HepG2 (cell line): Measurements from ENCODE around the gene FBXO10. TPM values are rescaled to one million over a fixed set of nuclear protein-coding genes. Genes with fewer than 3 reads are reported as not detected.

Experiments used
- ATAC-seq: fragments of 200-7000 bp; cut with Tn5 transposase; 3 replicates; pipeline ENCODE4 v1.9.1; 2020; ENCODE audit warnings: mild to moderate bottlenecking, moderate library complexity
- BruUV-seq: library from RNA; stranded (reverse); fragments of 400-500 nt; replicated peaks from 2 replicates; lab custom pipeline; 2021; lab: Mats Ljungman, UMichigan
- CTCF ChIA-PET: fragments of 300-600 bp; formaldehyde crosslinking; extraction: SDS; loops from one replicate; lab custom pipeline; 2021; ENCODE audit warnings: low total read pairs, inconsistent platforms, low intra/inter-chr PET ratio; lab: Yijun Ruan, JAX
- POLR2A ChIA-PET: fragments of 350-600 bp; sonication (Branson Sonifier 250); formaldehyde crosslinking; loops from one replicate; lab custom pipeline; 2020; ENCODE audit warnings: antibody characterized with exemption, inconsistent platforms; lab: Yijun Ruan, JAX
- DNase-seq: peaks from one replicate; pipeline ENCODE4 v3.0.0-alpha.2; 2015; ENCODE audit warnings: low spot score
- FAIRE-seq: peaks from 3 replicates; lab custom pipeline; 2011; peaks lifted over from hg19 to GRCh38; lab: Jason Lieb, UNC
- H2AFZ ChIP-seq: one replicate; pipeline ENCODE4 v1.6.1; 2011; ENCODE audit warnings: low read length, inconsistent platforms
- H3K27ac ChIP-seq: fragments of 300-600 bp; 3 replicates; pipeline ENCODE4 v1.8.0; 2011; ENCODE audit warnings: mixed run types, mild to moderate bottlenecking, mixed read lengths, low read length, inconsistent platforms; ENCODE audit not compliant: insufficient read depth; ENCODE audit errors: extremely low read length
- H3K27me3 ChIP-seq, 2 experiments: fragments of 200-600 bp in 1 of 2; 2 replicates in 1 of 2; 3 replicates in 1 of 2; pipeline versions ENCODE4 v1.6.0 to v1.8.0; 2011; ENCODE audit warnings: low read length in 2 of 2, mild to moderate bottlenecking in 2 of 2, moderate library complexity in 2 of 2, inconsistent platforms in 1 of 2; ENCODE audit not compliant: insufficient read depth in 2 of 2, control insufficient read depth in 1 of 2
- H3K36me3 ChIP-seq, 2 experiments: fragments of 200-600 bp in 1 of 2; replicated peaks in 1 of 2; 2 replicates in 1 of 2; 3 replicates in 1 of 2; pipeline versions ENCODE4 v1.5.1 to v1.8.0; 2011; ENCODE audit warnings: low read length in 2 of 2, inconsistent platforms in 1 of 2; ENCODE audit not compliant: insufficient read depth in 2 of 2, control insufficient read depth in 1 of 2
- H3K4me1 ChIP-seq: 2 replicates; pipeline ENCODE4 v1.5.1; 2012; ENCODE audit warnings: low read length, inconsistent platforms; ENCODE audit not compliant: insufficient read depth
- H3K4me2 ChIP-seq: 2 replicates; pipeline ENCODE4 v1.6.0; 2011; ENCODE audit warnings: low read depth, low read length, inconsistent platforms
- H3K4me3 ChIP-seq, 3 experiments: fragments of 200-600 bp in 1 of 3; sonication (generic), shearing (Covaris generic) in 1 of 3; replicated peaks in 1 of 3; 2 replicates each; pipeline ENCODE4 v1.5.1; 2011 to 2016; ENCODE audit warnings: low read length in 3 of 3, inconsistent platforms in 2 of 3, low read depth in 2 of 3, mild to moderate bottlenecking in 2 of 3, control low read depth in 1 of 3, mixed read lengths in 1 of 3; ENCODE audit not compliant: insufficient read depth in 1 of 3
- H3K79me2 ChIP-seq: one replicate; pipeline ENCODE4 v1.6.1; 2011; ENCODE audit warnings: low read length, inconsistent platforms; ENCODE audit not compliant: insufficient read depth
- H3K9ac ChIP-seq: 2 replicates; pipeline ENCODE4 v1.6.0; 2011; ENCODE audit warnings: mild to moderate bottlenecking, low read depth, low read length, inconsistent platforms; ENCODE audit not compliant: insufficient read depth
- H3K9me3 ChIP-seq: 2 replicates; pipeline ENCODE4 v1.5.1; 2012; ENCODE audit warnings: mild to moderate bottlenecking, low read length
- H4K20me1 ChIP-seq: 2 replicates; pipeline ENCODE4 v1.6.0; 2011; ENCODE audit warnings: inconsistent platforms, mild to moderate bottlenecking, low read length, moderate library complexity; ENCODE audit not compliant: insufficient read depth
- ARNTL ChIP-seq: sonication (generic); formaldehyde crosslinking; IDR thresholded peaks from 2 replicates; pipeline ENCODE4 v1.4.0; 2020; ENCODE audit warnings: mild to moderate bottlenecking, missing genetic modification reagents
- SP1 ChIP-seq, 2 experiments: fragments of 450-650 bp in 1 of 2; sonication (generic) in 1 of 2; formaldehyde crosslinking in 1 of 2; IDR thresholded peaks; 2 replicates each; pipeline versions ENCODE4 v1.4.0 to v1.6.1; 2016 to 2020; ENCODE audit warnings: missing genetic modification reagents in 1 of 2
- TCF12 ChIP-seq, 2 experiments: fragments of 450-650 bp in 1 of 2; sonication (generic) in 1 of 2; formaldehyde crosslinking in 1 of 2; IDR thresholded peaks; 2 replicates each; pipeline versions ENCODE4 v1.6.1 to v1.8.0; 2017 to 2022; ENCODE audit warnings: antibody characterized with exemption in 1 of 2, mild to moderate bottlenecking in 1 of 2, missing genetic modification reagents in 1 of 2, moderate library complexity in 1 of 2
- ZNF484 ChIP-seq: sonication (generic); formaldehyde crosslinking; IDR thresholded peaks from 2 replicates; pipeline ENCODE4 v1.5.1; 2020; ENCODE audit warnings: mild to moderate bottlenecking, low read depth, missing genetic modification reagents, borderline replicate concordance
- ZNF589 ChIP-seq: sonication (generic); formaldehyde crosslinking; conservative IDR thresholded peaks from 2 replicates; pipeline ENCODE4 v1.8.0; 2022; ENCODE audit warnings: mild to moderate bottlenecking, moderate library complexity, missing genetic modification reagents
- WGBS: methylation state at CpG from one replicate; pipeline ENCODE4 v1.1.6; 2017; ENCODE audit warnings: low lambda C conversion rate; 5-methylcytosine and 5-hydroxymethylcytosine counted together
- in situ Hi-C: cut with HindIII; loops from 2 replicates; pipeline ENCODE4 v1.10.0; 2017; ENCODE audit warnings: low pct_unique_long_range_greater_than_20kb; ENCODE audit not compliant: extremely low pct_ligation_motif_present
- intact Hi-C: fragments of 100-400 bp; cut with micrococcal nuclease; formaldehyde crosslinking; loops from one replicate; pipeline ENCODE4 v1.10.0; 2022; ENCODE audit not compliant: unreplicated experiment
- polyA plus RNA-seq, 8 experiments: library from polyadenylated mRNA; depleted of rRNA in 3 of 8; stranded (reverse) in 7 of 8; unstranded in 1 of 8; fragments of >200 nt; fragmentation: Illumina TruSeq in 4 of 8; extraction: Trizol in 4 of 8; gene quantifications; 2 replicates each; pipeline versions ENCODE4 v1.2.1 to v1.2.3, GENCODE V29; 2011 to 2016; ENCODE audit warnings: low read depth in 4 of 8, missing spikeins in 1 of 8, mixed read lengths in 1 of 8; ENCODE audit not compliant: insufficient read depth in 1 of 8
- total RNA-seq, 5 experiments: library from RNA; depleted of rRNA; stranded (reverse); fragments of >200 nt; fragmentation: Illumina TruSeq; extraction: Trizol; gene quantifications; 2 replicates each; pipeline ENCODE4 v1.2.3, GENCODE V29; 2016; ENCODE audit warnings: low read depth in 1 of 5

The FBXO10 gene
- total and polyA plus RNA-seq, 2 of the 13 experiments (the other 11 are each of a cell fraction or from before 2014, with no cell fraction given): 3.1 to 5.1 TPM

- Histone ChIP-seq H3K4me1 (no peaks in the 10 kb centered on the region), H2AFZ (no peak overlapping the region), H3K79me2 (no peaks in the 10 kb centered on the region), H3K4me3 (no peak overlapping the region), H3K9ac (no peak overlapping the region), H4K20me1 (no peaks in the 10 kb centered on the region), H3K27me3 (no peaks in the 10 kb centered on the region), H3K27ac (no peak overlapping the region), H3K36me3 (no peaks in the 10 kb centered on the region), H3K9me3 (no peaks in the 10 kb centered on the region), H3K4me2 (no peak overlapping the region)
- WGBS: 91% methylated on average over 2 of the region's 2 CpGs
- FAIRE-seq (no peak), ATAC-seq (no peak), DNase-seq (no peak)
- intact Hi-C loops: no loop called here
- CTCF ChIA-PET: no interaction called here
- TF ChIP-seq ZNF589 (CRISPR knock-in tag): no peak
- POLR2A ChIA-PET: no interaction called here
- BruUV-seq: no TSS peak
- in situ Hi-C loops: no loop called here
These were observed 24.3 kb downstream of the FBXO10 start for GRCh38 chr9:37551888-37552287.

GRCh38 chr9:37551468-37551867, 24.7 kb downstream of the FBXO10 start:
- H3K79me2 ChIP-seq: no peaks in the 10 kb centered on the region
- H3K4me1 ChIP-seq: no peaks in the 10 kb centered on the region
- H3K27me3 ChIP-seq: no peaks in the 10 kb centered on the region
- no peak overlapping the region for H2AFZ ChIP-seq
- no peaks in the 10 kb centered on the region for H4K20me1 ChIP-seq
- FAIRE-seq (no peak), DNase-seq (no peak), ATAC-seq (no peak)
- no TSS peak for BruUV-seq
- CTCF ChIA-PET: no interaction called here
- no peaks in the 10 kb centered on the region for H3K36me3 ChIP-seq
- H3K9ac ChIP-seq: no peak overlapping the region
- no peak for TF ChIP-seq SP1 (IDR thresholded peaks at IDR 0.05)
- TF ChIP-seq SP1 (CRISPR knock-in tag; IDR thresholded peaks at IDR 0.05): no peak
- no peak for TF ChIP-seq ARNTL
- no peak for TF ChIP-seq ZNF484
- no peak for TF ChIP-seq TCF12 (IDR thresholded peaks at IDR 0.05)
- no peak for TF ChIP-seq TCF12 (CRISPR knock-in tag; IDR thresholded peaks at IDR 0.05)
- POLR2A ChIA-PET: no interaction called here
- H3K4me2 ChIP-seq: no peak overlapping the region
- WGBS: 61% methylated on average over 2 of the region's 3 CpGs
- intact Hi-C loops (no loop called here), in situ Hi-C loops (no loop called here)
- H3K9me3 ChIP-seq: no peaks in the 10 kb centered on the region
- no peak overlapping the region for H3K4me3 ChIP-seq
- no peak overlapping the region for H3K27ac ChIP-seq
